Heart left ventricle (tissue), 13 donors: ENCODE results near the gene DRD2.

Experiments
- CTCF ChIP-seq, 12 donors: fragments of 200-600 bp; sonication (generic) in 4 of 12; IDR thresholded peaks; one replicate each; pipeline versions ENCODE4 v1.5.0 to v1.8.0; 2018 to 2022; ENCODE audit warnings: antibody characterized with exemption in 12 of 12, mild to moderate bottlenecking in 5 of 12
- POLR2A ChIP-seq, 2 donors: fragments of 450-650 bp; IDR thresholded peaks; one replicate each; pipeline ENCODE4 v1.6.1; 2017; ENCODE audit warnings: antibody characterized with exemption in 2 of 2, mild to moderate bottlenecking in 2 of 2, moderate library complexity in 2 of 2
- donor health status: ischemic (EF 13 %, LVEDD 7.1; RV severe dilation, severe dysfunction).
- donor health status: DM: no; HTN: yes; CAD: no.
- donor health status: DM: no; HTN: no; CAD: no.
- donor health status: ischemic (EF 25% LVEDD 6.9; RV normal size, moderate dysfunction).
- donor health status: ischemic (EF 25% LVEDD 5.7; RV mildly dilated, moderate dysfunction).
- donor health status: ischemic (EF 35%, LVEDD 5.7; RV mildly dilated, moderate dysfunction).
- donor health status: nonischemic (EF 11% LVEDD 7.7; RV severe dilation, severe dysfunction).
- donor health status: DM: yes; HTN: yes; CAD: no.
- donor health status: PGD.
- donor health status: ischemic (EF 29% LVEDD 5.4; RV normal size, mild dysfunction).
- donor health status: nonischemic (EF 23%, LVEDD 6.1; RV moderate dilation, normal function).

GRCh38 chr11:113504586-113504985 is 29.4 kb upstream of the DRD2 start:
- TF ChIP-seq CTCF (IDR thresholded peaks at IDR 0.05) (no peak), POLR2A (IDR thresholded peaks at IDR 0.05) (no peak)
